OCI-LY7 (cell line): Measurements from ENCODE around the gene BCAT1. TPM values are rescaled to one million over a fixed set of nuclear protein-coding genes. Genes with fewer than 3 reads are reported as not detected.
"Not testable (repeated sequence)": the region's sequence is repeated elsewhere in the genome, so short reads cannot be mapped to it uniquely, and the experiment has no call there.

Source experiments
- BruUV-seq: library from RNA; stranded (reverse); fragments of 400-500 nt; replicated peaks from 2 replicates; lab custom pipeline; 2021; lab: Mats Ljungman, UMichigan
- CTCF ChIA-PET: fragments of 300-600 bp; sonication (Branson Sonifier 250); formaldehyde crosslinking; loops from one replicate; lab custom pipeline; 2022; ENCODE audit warnings: antibody characterized with exemption; ENCODE audit not compliant: unreplicated experiment; lab: Charles Lee
- POLR2A ChIA-PET: fragments of 300-600 bp; sonication (Branson Sonifier 250); formaldehyde crosslinking; loops from one replicate; lab custom pipeline; 2022; ENCODE audit warnings: antibody characterized with exemption; lab: Charles Lee
- DNase-seq: peaks from one replicate; pipeline ENCODE4 v3.0.0-alpha.2; 2015; ENCODE audit warnings: low spot score
- H2AFZ ChIP-seq: fragments of 200-600 bp; sonication (generic), shearing (Covaris generic); 2 replicates; pipeline ENCODE4 v1.6.1; 2014; ENCODE audit warnings: mild to moderate bottlenecking, antibody characterized with exemption, low read length, moderate library complexity
- H3K27ac ChIP-seq: fragments of 200-600 bp; sonication (generic); 2 replicates; pipeline ENCODE4 v1.5.1; 2014; ENCODE audit warnings: mixed run types, low read depth, mild to moderate bottlenecking, moderate library complexity, low read length, inconsistent platforms; ENCODE audit not compliant: poor library complexity, severe bottlenecking
- H3K36me3 ChIP-seq: fragments of 200-600 bp; sonication (generic); 2 replicates; pipeline ENCODE4 v1.6.1; 2014; ENCODE audit warnings: mild to moderate bottlenecking, antibody characterized with exemption, low read length, moderate library complexity, mixed read lengths; ENCODE audit not compliant: insufficient read depth
- H3K4me1 ChIP-seq: fragments of 200-600 bp; sonication (generic); 2 replicates; pipeline ENCODE4 v1.5.1; 2014; ENCODE audit warnings: mild to moderate bottlenecking, low read length; ENCODE audit not compliant: insufficient read depth, poor library complexity, severe bottlenecking
- H3K4me2 ChIP-seq: fragments of 200-600 bp; sonication (generic); 2 replicates; pipeline ENCODE4 v1.6.1; 2014; ENCODE audit warnings: mild to moderate bottlenecking, low read length
- H3K4me3 ChIP-seq: fragments of 200-600 bp; sonication (generic); 2 replicates; pipeline ENCODE4 v1.5.1; 2014; ENCODE audit warnings: mild to moderate bottlenecking, low read depth, low read length; ENCODE audit not compliant: poor library complexity, severe bottlenecking
- H3K79me2 ChIP-seq: fragments of 200-600 bp; sonication (generic); 2 replicates; pipeline ENCODE4 v1.6.1; 2016; ENCODE audit warnings: low read depth, mild to moderate bottlenecking, low read length, moderate library complexity, mixed read lengths; ENCODE audit not compliant: insufficient read depth
- H3K9me2 ChIP-seq: fragments of 200-600 bp; sonication (generic); 2 replicates; pipeline ENCODE4 v1.6.1; 2016; ENCODE audit warnings: mild to moderate bottlenecking, low read length, mixed read lengths; ENCODE audit not compliant: insufficient read depth
- H3K9me3 ChIP-seq: fragments of 200-600 bp; sonication (generic); 2 replicates; pipeline ENCODE4 v1.6.1; 2014; ENCODE audit warnings: mild to moderate bottlenecking, mixed run types, low read length, mixed read lengths
- H4K20me1 ChIP-seq: fragments of 200-600 bp; sonication (generic); 2 replicates; pipeline ENCODE4 v1.6.1; 2014; ENCODE audit warnings: mild to moderate bottlenecking, antibody characterized with exemption, low read length, moderate library complexity, mixed read lengths; ENCODE audit not compliant: insufficient read depth
- EZH2phosphoT487 ChIP-seq: fragments of 200-600 bp; sonication (generic); IDR thresholded peaks from 2 replicates; pipeline ENCODE4 v1.6.1; 2018; ENCODE audit warnings: low read depth, borderline replicate concordance, mild to moderate bottlenecking, mixed run types, antibody characterized with exemption, low read length, moderate library complexity, mixed read lengths
- intact Hi-C: fragments of 100-400 bp; cut with micrococcal nuclease; formaldehyde crosslinking; loops from one replicate; pipeline ENCODE4 v1.10.0; 2022; ENCODE audit not compliant: unreplicated experiment
- total RNA-seq, 2 experiments: library from RNA; depleted of rRNA in 1 of 2; stranded (reverse); fragments of >200 nt in 1 of 2; shearing (Covaris generic) in 1 of 2; gene quantifications; 2 replicates each; pipeline ENCODE4 v1.2.3, GENCODE V29; 2014 to 2022
- TF ChIP-seq, protein P1 (sequence below): fragments of 200-600 bp; sonication (generic); conservative IDR thresholded peaks from 2 replicates; pipeline ENCODE4 v1.5.1; 2014; ENCODE audit warnings: mild to moderate bottlenecking, antibody characterized with exemption, low read length, moderate library complexity, mixed read lengths

The BCAT1 gene
- total RNA-seq, 2 experiments from 2014 or later: 121 to 207 TPM

DNA sequence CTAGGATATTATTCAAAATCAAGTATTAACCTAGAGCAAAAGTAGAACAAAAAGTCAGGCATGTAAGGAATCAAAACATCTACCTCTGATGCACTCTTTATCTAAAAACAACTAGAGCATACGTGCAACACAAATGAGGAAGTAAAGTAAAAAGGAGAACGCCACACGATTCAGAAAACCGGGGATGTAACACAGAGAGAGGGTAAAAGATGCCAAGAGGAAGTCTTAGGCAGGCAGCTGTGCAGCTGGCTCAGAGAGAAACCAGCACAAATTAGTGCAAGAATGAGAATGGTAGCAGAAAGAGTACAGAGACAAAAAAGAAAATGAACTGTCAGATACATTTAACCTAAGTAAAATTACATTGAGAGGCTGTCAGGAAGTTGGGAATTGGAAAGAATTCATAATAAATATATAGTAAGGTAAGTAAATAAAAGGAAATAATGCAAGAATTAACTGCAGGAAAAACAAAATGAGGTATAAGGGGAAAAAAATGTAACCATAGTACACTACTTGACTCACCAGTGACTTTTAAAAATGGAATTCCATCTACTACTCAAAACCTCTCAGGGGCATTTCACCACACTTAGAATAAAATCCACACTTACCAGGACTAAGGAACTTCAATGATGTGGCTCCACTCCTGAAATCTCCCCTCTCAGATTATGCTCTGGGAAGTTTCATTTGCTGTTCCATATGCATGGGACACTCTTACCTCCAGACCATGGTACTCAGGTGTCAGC lies 17.1 kb downstream of the BCAT1 start:
- TF ChIP-seq, protein P1, sequence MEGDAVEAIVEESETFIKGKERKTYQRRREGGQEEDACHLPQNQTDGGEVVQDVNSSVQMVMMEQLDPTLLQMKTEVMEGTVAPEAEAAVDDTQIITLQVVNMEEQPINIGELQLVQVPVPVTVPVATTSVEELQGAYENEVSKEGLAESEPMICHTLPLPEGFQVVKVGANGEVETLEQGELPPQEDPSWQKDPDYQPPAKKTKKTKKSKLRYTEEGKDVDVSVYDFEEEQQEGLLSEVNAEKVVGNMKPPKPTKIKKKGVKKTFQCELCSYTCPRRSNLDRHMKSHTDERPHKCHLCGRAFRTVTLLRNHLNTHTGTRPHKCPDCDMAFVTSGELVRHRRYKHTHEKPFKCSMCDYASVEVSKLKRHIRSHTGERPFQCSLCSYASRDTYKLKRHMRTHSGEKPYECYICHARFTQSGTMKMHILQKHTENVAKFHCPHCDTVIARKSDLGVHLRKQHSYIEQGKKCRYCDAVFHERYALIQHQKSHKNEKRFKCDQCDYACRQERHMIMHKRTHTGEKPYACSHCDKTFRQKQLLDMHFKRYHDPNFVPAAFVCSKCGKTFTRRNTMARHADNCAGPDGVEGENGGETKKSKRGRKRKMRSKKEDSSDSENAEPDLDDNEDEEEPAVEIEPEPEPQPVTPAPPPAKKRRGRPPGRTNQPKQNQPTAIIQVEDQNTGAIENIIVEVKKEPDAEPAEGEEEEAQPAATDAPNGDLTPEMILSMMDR: no peak
- no peak for TF ChIP-seq EZH2phosphoT487
- intact Hi-C loops: no loop called here
- Histone ChIP-seq H3K9me2 (no peaks in the 10 kb centered on the region), H3K4me1 (peaks cover 52% of the 10 kb centered on the region), H3K4me2 (peak overlapping the region; percentile 75), H3K27ac (peak overlapping the region; percentile 64), H3K9me3 (peaks cover 12% of the 10 kb centered on the region; the same call in 1 of the 2 replicates), H2AFZ (peak overlapping the region; percentile 40; the same call in 1 of the 2 replicates), H3K36me3 (peaks cover 69% of the 10 kb centered on the region), H4K20me1 (peaks cover 9% of the 10 kb centered on the region), H3K79me2 (peaks cover 95% of the 10 kb centered on the region), H3K4me3 (peak overlapping the region; percentile 47)
- no TSS peak for BruUV-seq
- peak; percentile 87 for DNase-seq
- ChIA-PET CTCF (no interaction called here), POLR2A (interaction anchor here (5.3 kb wide), 1 partner anchor 14 kb away, joined by 27 read pairs; no protein-coding TSS in a partner anchor)

DNA sequence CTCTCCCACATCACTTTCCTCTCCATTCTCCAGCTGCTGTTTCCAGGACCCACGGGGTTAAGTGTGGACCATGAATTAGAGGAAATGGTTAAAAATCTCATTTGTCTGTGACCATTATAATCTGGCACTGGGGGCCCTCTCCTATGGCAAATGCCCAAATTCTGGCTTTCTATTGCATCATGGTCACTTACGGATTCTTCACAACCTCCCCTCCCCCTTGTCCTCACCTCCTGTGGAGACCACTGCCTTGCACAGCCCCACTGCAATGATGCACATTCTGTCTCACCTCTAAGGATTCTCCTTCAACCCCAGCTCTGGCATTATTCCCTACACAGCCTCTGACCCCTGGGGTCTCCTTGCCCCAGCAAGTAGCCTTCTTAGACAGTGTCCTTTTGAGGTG lies 18.9 kb downstream of the BCAT1 start:
- DNase-seq: no peak
- H3K4me2 ChIP-seq: 0 out of 2 replicates have a peak overlapping the region, but pooled peaks have one; percentile 2
- peaks cover 54% of the 10 kb centered on the region for H3K36me3 ChIP-seq
- H3K9me2 ChIP-seq: no peaks in the 10 kb centered on the region
- CTCF ChIA-PET: interaction anchor here (0.9 kb wide), 1 partner anchor 11 kb away, joined by 3 read pairs; no protein-coding TSS in a partner anchor
- peaks cover 9% of the 10 kb centered on the region for H4K20me1 ChIP-seq
- H2AFZ ChIP-seq: no peak overlapping the region
- H3K4me1 ChIP-seq: peaks cover 52% of the 10 kb centered on the region
- H3K4me3 ChIP-seq: no peak overlapping the region
- H3K9me3 ChIP-seq: peaks cover 7% of the 10 kb centered on the region; the same call in 1 of the 2 replicates
- no peak overlapping the region for H3K27ac ChIP-seq
- peaks cover 81% of the 10 kb centered on the region for H3K79me2 ChIP-seq
- intact Hi-C loops: no loop called here
- no TSS peak for BruUV-seq
- POLR2A ChIA-PET: interaction anchor here (0.7 to 1.5 kb wide), 2 partner anchors 96 to 108 kb away, joined by 3 to 8 read pairs; no protein-coding TSS in a partner anchor
- TF ChIP-seq, protein P1: no peak
- TF ChIP-seq EZH2phosphoT487: no peak

DNA sequence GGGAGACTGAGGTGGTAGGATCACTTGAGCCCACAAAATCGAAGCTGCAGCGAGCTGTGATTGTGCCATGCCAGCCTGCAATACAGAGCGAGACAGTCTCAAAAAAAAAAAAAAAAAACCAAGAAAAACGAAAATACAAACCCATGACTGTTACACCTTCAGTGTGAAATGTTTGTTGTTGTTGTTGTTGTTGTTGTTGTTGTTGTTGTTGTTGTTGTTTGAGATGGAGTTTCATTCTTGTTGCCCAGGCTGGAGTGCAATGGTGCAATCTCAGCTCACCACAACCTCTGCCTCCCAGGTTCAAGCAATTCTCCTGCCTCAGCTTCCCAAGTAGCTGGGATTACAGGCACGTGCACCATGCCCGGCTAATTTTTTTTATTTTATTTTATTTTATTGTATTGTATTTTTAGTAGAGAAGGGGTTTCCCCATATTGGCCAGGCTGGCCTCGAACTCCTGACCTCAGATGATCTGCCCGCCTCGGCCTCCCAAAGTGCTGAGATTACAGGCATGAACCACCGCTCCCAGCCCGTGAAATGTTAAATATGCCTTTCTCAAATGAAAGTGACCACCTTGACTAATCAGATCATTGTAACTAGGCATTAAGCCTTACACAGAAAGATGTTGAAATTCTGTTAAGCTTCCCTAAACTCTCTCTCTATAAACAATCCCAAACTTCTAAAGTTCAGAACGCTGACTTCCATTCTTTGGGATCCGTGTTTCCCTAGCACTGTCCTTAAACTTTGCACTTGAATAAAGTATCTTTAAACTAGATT lies 20.2 kb downstream of the BCAT1 start:
- H2AFZ ChIP-seq, H3K27ac ChIP-seq, DNase-seq, H4K20me1 ChIP-seq, BruUV-seq, H3K9me2 ChIP-seq, intact Hi-C loops, H3K4me2 ChIP-seq, H3K4me3 ChIP-seq, H3K9me3 ChIP-seq: not testable (repeated sequence)
- H3K79me2 ChIP-seq: peaks cover 81% of the 10 kb centered on the region
- H3K36me3 ChIP-seq: peaks cover 53% of the 10 kb centered on the region
- peaks cover 52% of the 10 kb centered on the region for H3K4me1 ChIP-seq
- ChIA-PET CTCF (interaction anchor here (0.9 kb wide), 1 partner anchor 10 kb away, joined by 3 read pairs; no protein-coding TSS in a partner anchor), POLR2A (interaction anchor here (0.7 to 1.5 kb wide), 3 partner anchors 12 to 462 kb away, joined by 3 read pairs; no protein-coding TSS in a partner anchor)
